SK-N-SH (cell line): ENCODE data around the gene CUL9. TPM values are rescaled to one million over a fixed set of nuclear protein-coding genes. Genes with fewer than 3 reads are reported as not detected.

Source experiments
- CTCF ChIA-PET: fragments of 300-600, 350-600 bp; formaldehyde crosslinking; extraction: SDS; loops from one replicate; lab custom pipeline; 2021; lab: Yijun Ruan, JAX
- POLR2A ChIA-PET: fragments of 350-600 bp; sonication (Branson Sonifier 250); formaldehyde crosslinking; extraction: SDS; loops from one replicate; lab custom pipeline; 2020; ENCODE audit warnings: antibody characterized with exemption, inconsistent platforms; lab: Yijun Ruan, JAX
- DNase-seq: peaks from one replicate; pipeline ENCODE4 v3.0.0; 2012
- H2AFZ ChIP-seq: fragments of 200-600 bp; sonication (generic); 2 replicates; pipeline ENCODE4 v1.8.1; 2016; ENCODE audit warnings: antibody characterized with exemption, mild to moderate bottlenecking, low read depth
- H3F3A ChIP-seq: fragments of 200-600 bp; sonication (generic); replicated peaks from 2 replicates; pipeline ENCODE3; 2016; ENCODE audit warnings: antibody characterized with exemption, mild to moderate bottlenecking; ENCODE audit not compliant: insufficient read depth
- H3K27ac ChIP-seq, 2 experiments: fragments of 200-500 bp in 1 of 2; fragments of 200-600 bp in 1 of 2; sonication (Bioruptor generic) in 1 of 2; sonication (generic), shearing (Covaris generic) in 1 of 2; 2 replicates each; pipeline versions ENCODE4 v1.5.1 to v1.6.1; 2014 to 2016; ENCODE audit warnings: low read depth in 2 of 2, inconsistent platforms in 1 of 2, low read length in 1 of 2, mild to moderate bottlenecking in 1 of 2, mixed read lengths in 1 of 2
- H3K27me3 ChIP-seq: fragments of 200-600 bp; sonication (generic), shearing (Covaris generic); 2 replicates; pipeline ENCODE4 v1.6.1; 2016; ENCODE audit warnings: mixed run types; ENCODE audit not compliant: insufficient read depth
- H3K36me3 ChIP-seq, 2 experiments: fragments of 200-500 bp in 1 of 2; fragments of 200-600 bp in 1 of 2; sonication (Bioruptor generic) in 1 of 2; sonication (generic) in 1 of 2; replicated peaks in 1 of 2; 2 replicates each; pipeline versions ENCODE3 to v1.5.1; 2014 to 2016; ENCODE audit warnings: low read length in 1 of 2, mild to moderate bottlenecking in 1 of 2; ENCODE audit not compliant: insufficient read depth in 2 of 2, control insufficient read depth in 1 of 2
- H3K4me1 ChIP-seq, 2 experiments: fragments of 200-500 bp in 1 of 2; fragments of 200-600 bp in 1 of 2; sonication (Bioruptor generic) in 1 of 2; sonication (generic), shearing (Covaris generic) in 1 of 2; 2 replicates each; pipeline versions ENCODE4 v1.5.1 to v1.6.1; 2014 to 2016; ENCODE audit warnings: low read depth in 1 of 2, low read length in 1 of 2, mixed run types in 1 of 2; ENCODE audit not compliant: insufficient read depth in 2 of 2, control insufficient read depth in 1 of 2
- H3K4me2 ChIP-seq: fragments of 200-600 bp; sonication (generic), shearing (Covaris generic); 2 replicates; pipeline ENCODE4 v1.6.1; 2017; ENCODE audit warnings: mixed run types
- H3K4me3 ChIP-seq, 2 experiments: fragments of 200-500 bp in 1 of 2; fragments of 200-600 bp in 1 of 2; sonication (Bioruptor generic) in 1 of 2; sonication (generic), shearing (Covaris generic) in 1 of 2; 2 replicates each; pipeline versions ENCODE4 v1.5.1 to v1.8.1; 2014 to 2016; ENCODE audit warnings: low read depth in 2 of 2, inconsistent platforms in 1 of 2, low read length in 1 of 2, mild to moderate bottlenecking in 1 of 2, mixed read lengths in 1 of 2, moderate library complexity in 1 of 2
- H3K79me2 ChIP-seq: fragments of 200-600 bp; sonication (generic); 2 replicates; pipeline ENCODE4 v1.8.1; 2017; ENCODE audit warnings: mild to moderate bottlenecking; ENCODE audit not compliant: insufficient read depth
- H3K9ac ChIP-seq: fragments of 200-600 bp; sonication (generic); 2 replicates; pipeline ENCODE4 v1.6.1; 2017; ENCODE audit warnings: mixed run types
- H3K9me2 ChIP-seq: fragments of 200-600 bp; sonication (generic); 2 replicates; pipeline ENCODE4 v1.6.1; 2017; ENCODE audit warnings: mixed run types
- H3K9me3 ChIP-seq: fragments of 200-600 bp; sonication (generic); 2 replicates; pipeline ENCODE4 v1.6.1; 2017; ENCODE audit warnings: mixed run types, mild to moderate bottlenecking, moderate library complexity
- H4K20me1 ChIP-seq: fragments of 200-600 bp; sonication (generic); 2 replicates; pipeline ENCODE4 v1.6.1; 2017; ENCODE audit warnings: mild to moderate bottlenecking, mixed run types; ENCODE audit not compliant: insufficient read depth
- CTCF ChIP-seq: fragments of 200-600 bp; sonication (generic); IDR thresholded peaks from 2 replicates; pipeline ENCODE4 v1.6.1; 2017; ENCODE audit warnings: antibody characterized with exemption, mild to moderate bottlenecking, moderate library complexity
- FOXJ3 ChIP-seq: sonication (generic); formaldehyde crosslinking; IDR thresholded peaks from 2 replicates; pipeline ENCODE4 v1.5.1; 2020; ENCODE audit warnings: mild to moderate bottlenecking, missing genetic modification reagents
- FOXM1 ChIP-seq: IDR thresholded peaks from 2 replicates; pipeline ENCODE4 v1.4.0; 2012; ENCODE audit warnings: low read depth, mild to moderate bottlenecking
- GABPA ChIP-seq: IDR thresholded peaks from 2 replicates; pipeline ENCODE4 v1.4.0; 2012; ENCODE audit warnings: low read depth, mild to moderate bottlenecking
- GATA2 ChIP-seq: sonication (generic); formaldehyde crosslinking; IDR thresholded peaks from 2 replicates; pipeline ENCODE4 v1.5.0; 2020; ENCODE audit warnings: mild to moderate bottlenecking, missing genetic modification reagents
- JUND ChIP-seq: IDR thresholded peaks from 2 replicates; pipeline ENCODE4 v1.4.0; 2012
- MAX ChIP-seq: IDR thresholded peaks from 2 replicates; pipeline ENCODE4 v1.4.0; 2012; ENCODE audit warnings: low read depth
- MEF2A ChIP-seq: IDR thresholded peaks from 2 replicates; pipeline ENCODE4 v1.4.0; 2012; ENCODE audit warnings: low read depth, borderline replicate concordance
- NFIC ChIP-seq: IDR thresholded peaks from 2 replicates; pipeline ENCODE4 v1.4.0; 2012; ENCODE audit warnings: borderline replicate concordance
- NRF1 ChIP-seq: IDR thresholded peaks from 2 replicates; pipeline ENCODE4 v1.6.1; 2012; ENCODE audit warnings: low read depth, mild to moderate bottlenecking, low read length
- PBX3 ChIP-seq: IDR thresholded peaks from 2 replicates; pipeline ENCODE4; 2012
- RAD21 ChIP-seq: IDR thresholded peaks from 2 replicates; pipeline ENCODE4 v1.6.1; 2012; ENCODE audit warnings: mild to moderate bottlenecking, low read length
- RCOR1 ChIP-seq: fragments of 150-350 bp; IDR thresholded peaks from 2 replicates; pipeline ENCODE4 v1.6.1; 2017; ENCODE audit warnings: antibody characterized with exemption, low read length
- TAF1 ChIP-seq: IDR thresholded peaks from 2 replicates; pipeline ENCODE4 v1.6.1; 2012; ENCODE audit warnings: low read depth, mild to moderate bottlenecking, low read length, moderate library complexity, borderline replicate concordance
- TCF12 ChIP-seq: IDR thresholded peaks from 2 replicates; pipeline ENCODE4 v1.4.0; 2012
- TEAD4 ChIP-seq: IDR thresholded peaks from 2 replicates; pipeline ENCODE4 v1.4.0; 2012; ENCODE audit warnings: mild to moderate bottlenecking, borderline replicate concordance; ENCODE audit not compliant: insufficient read depth
- USF1 ChIP-seq: IDR thresholded peaks from 2 replicates; pipeline ENCODE4 v1.4.0; 2012; ENCODE audit warnings: low read depth, borderline replicate concordance
- YY1 ChIP-seq: IDR thresholded peaks from 2 replicates; pipeline ENCODE4 v1.4.0; 2012; ENCODE audit warnings: low read depth, mild to moderate bottlenecking
- ZBTB33 ChIP-seq: IDR thresholded peaks from 2 replicates; pipeline ENCODE4 v1.4.0; 2012; ENCODE audit warnings: low read depth, borderline replicate concordance
- WGBS: methylation state at CpG from one replicate; pipeline ENCODE4 v1.1.6; 2017; ENCODE audit warnings: low lambda C conversion rate; 5-methylcytosine and 5-hydroxymethylcytosine counted together
- polyA plus RNA-seq, 3 experiments: library from polyadenylated mRNA; depleted of rRNA; stranded (reverse); fragments of >200 nt; gene quantifications; 2 replicates each; pipeline ENCODE4 v1.2.3, GENCODE V29; 2012

Gene CUL9
- polyA plus RNA-seq, 1 of the 3 experiments (the other 2 are of a cell fraction), result 37.7 TPM

GRCh38 chr6:43205849-43206248, 23.9 kb downstream of the CUL9 start (continued):
- TF ChIP-seq CTCF, result no peak
- TF ChIP-seq GATA2 (CRISPR knock-in tag), result no peak
- TF ChIP-seq RCOR1, result no peak
- no peak for TF ChIP-seq GABPA

GRCh38 chr6:43207286-43207685, 25.3 kb downstream of the CUL9 start:
- WGBS, result 88% methylated on average over 2 of the region's 2 CpGs
- H3K9ac ChIP-seq, result no peak overlapping the region
- H3K9me2 ChIP-seq, result no peaks in the 10 kb centered on the region
- peaks cover 25% of the 10 kb centered on the region in 2 experiments for H3K36me3 ChIP-seq
- H3K4me3 ChIP-seq, result no peak overlapping the region
- TF ChIP-seq USF1 (no peak), TEAD4 (no peak), YY1 (no peak), RAD21 (no peak), FOXJ3 (no peak), GABPA (no peak), PBX3 (no peak), MEF2A (no peak), TAF1 (no peak), TCF12 (no peak), FOXM1 (no peak), MAX (no peak), NRF1 (no peak), NFIC (no peak), JUND (no peak), ZBTB33 (no peak)
- H3K27ac ChIP-seq, result no peak overlapping the region
- H4K20me1 ChIP-seq, result no peaks in the 10 kb centered on the region
- H3K9me3 ChIP-seq, result no peaks in the 10 kb centered on the region
- no peaks in the 10 kb centered on the region for H3K79me2 ChIP-seq
- no peak for DNase-seq
- no peaks in the 10 kb centered on the region for H3F3A ChIP-seq
- H3K4me1 ChIP-seq, result no peaks in the 10 kb centered on the region
- H2AFZ ChIP-seq, result no peak overlapping the region
- ChIA-PET CTCF (no interaction called here), POLR2A (no interaction called here)
- H3K4me2 ChIP-seq, result no peak overlapping the region
- no peaks in the 10 kb centered on the region for H3K27me3 ChIP-seq
